Measurements from ENCODE around the gene VIT.

- no peak for TF ChIP-seq RAD21 (IDR thresholded peaks at IDR 0.05)
- no peak for TF ChIP-seq JUND (IDR thresholded peaks at IDR 0.05)
- no peak for TF ChIP-seq CTCF (IDR thresholded peaks at IDR 0.05; ENCODE audit: low read depth, low read length, missing input control)
- no peak for TF ChIP-seq YY1 (IDR thresholded peaks at IDR 0.05)
- no peak for TF ChIP-seq REST (IDR thresholded peaks at IDR 0.05)
- no peak for TF ChIP-seq MAX (IDR thresholded peaks at IDR 0.05)
- no peak for TF ChIP-seq GABPA (IDR thresholded peaks at IDR 0.05 in 1 of 2, conservative IDR thresholded peaks at IDR 0.05 in 1 of 2)
- TF ChIP-seq SP1 (IDR thresholded peaks at IDR 0.05), result no peak
- no peak for TF ChIP-seq TAF1 (conservative IDR thresholded peaks at IDR 0.05)
These were observed 25.5 kb upstream of the VIT start for GRCh38 chr2:36670881-36671595.

Measured in liver (tissue), 3 donors.